Neural progenitor cell (in vitro differentiated cells): ENCODE data around the gene E4F1. TPM values are rescaled to one million over a fixed set of nuclear protein-coding genes. Genes with fewer than 3 reads are reported as not detected.
A peak's percentile ranks its signal among the peaks of the same experiment; 100 is the strongest.

Experiments
- DNase-seq: peaks from one replicate; pipeline ENCODE4 v3.0.0-alpha.2; 2016; ENCODE audit warnings: low spot score
- H2AFZ ChIP-seq: fragments of 200-600 bp; sonication (generic); replicated peaks from 2 replicates; pipeline ENCODE4 v1.6.1; 2016; ENCODE audit warnings: antibody characterized with exemption
- H3F3A ChIP-seq: fragments of 200-600 bp; sonication (generic); 2 replicates; pipeline ENCODE4 v1.6.1; 2016; ENCODE audit warnings: antibody characterized with exemption, low read depth
- H3K27ac ChIP-seq: fragments of 200-600 bp; sonication (generic); 2 replicates; pipeline ENCODE4 v1.5.1; 2016; ENCODE audit warnings: mild to moderate bottlenecking
- H3K27me3 ChIP-seq: fragments of 200-600 bp; sonication (generic); 2 replicates; pipeline ENCODE4 v1.6.1; 2016; ENCODE audit warnings: mild to moderate bottlenecking, moderate library complexity
- H3K36me3 ChIP-seq: fragments of 200-600 bp; sonication (generic); 2 replicates; pipeline ENCODE4 v1.5.1; 2016
- H3K4me1 ChIP-seq: fragments of 200-600 bp; sonication (generic); 2 replicates; pipeline ENCODE4 v1.6.1; 2016; ENCODE audit warnings: mixed run types
- H3K4me2 ChIP-seq: fragments of 200-600 bp; sonication (generic); 2 replicates; pipeline ENCODE4 v1.6.1; 2016
- H3K4me3 ChIP-seq: fragments of 200-600 bp; sonication (generic); 2 replicates; pipeline ENCODE4 v1.5.1; 2016
- H3K79me2 ChIP-seq: fragments of 200-600 bp; sonication (generic); 2 replicates; pipeline ENCODE4 v1.6.1; 2016; ENCODE audit warnings: low read depth
- H3K9ac ChIP-seq: fragments of 200-600 bp; sonication (generic); 2 replicates; pipeline ENCODE4 v1.6.1; 2016
- H3K9me3 ChIP-seq: fragments of 200-600 bp; sonication (generic); 2 replicates; pipeline ENCODE4 v1.5.1; 2016; ENCODE audit warnings: low read depth
- H4K20me1 ChIP-seq: fragments of 200-600 bp; sonication (generic); 2 replicates; pipeline ENCODE4 v1.6.1; 2016; ENCODE audit warnings: low read depth
- H3K27ac Mint-ChIP-seq: 3 replicates; pipeline ENCODE4 v1.8.0; 2021; ENCODE audit warnings: mixed read lengths
- H3K27me3 Mint-ChIP-seq: 2 replicates; pipeline ENCODE4 v1.8.0; 2022; ENCODE audit warnings: low read depth, mild to moderate bottlenecking, inconsistent platforms, moderate library complexity, mixed read lengths; ENCODE audit not compliant: insufficient read depth
- H3K36me3 Mint-ChIP-seq: 3 replicates; pipeline ENCODE4 v1.8.0; 2021; ENCODE audit warnings: mixed read lengths
- H3K4me1 Mint-ChIP-seq: 3 replicates; pipeline ENCODE4 v1.8.0; 2021; ENCODE audit warnings: mixed read lengths
- H3K4me3 Mint-ChIP-seq: 3 replicates; pipeline ENCODE4 v1.8.0; 2021; ENCODE audit warnings: mild to moderate bottlenecking, moderate library complexity, mixed read lengths
- H3K9me3 Mint-ChIP-seq: 3 replicates; pipeline ENCODE4 v1.8.0; 2020; ENCODE audit warnings: mixed read lengths
- CTCF ChIP-seq: fragments of 200-600 bp; sonication (generic); IDR thresholded peaks from 2 replicates; pipeline ENCODE4 v1.5.1; 2017; ENCODE audit warnings: antibody characterized with exemption, mild to moderate bottlenecking
- EZH2 ChIP-seq: fragments of 200-600 bp; sonication (generic); IDR thresholded peaks from 2 replicates; pipeline ENCODE4 v1.6.1; 2017; ENCODE audit warnings: antibody characterized with exemption, mild to moderate bottlenecking, moderate library complexity
- EZH2phosphoT487 ChIP-seq: fragments of 200-600 bp; sonication (generic); IDR thresholded peaks from 2 replicates; pipeline ENCODE4 v1.6.1; 2017; ENCODE audit warnings: antibody characterized with exemption
- total RNA-seq: library from RNA; depleted of rRNA; stranded (reverse); fragments of >200 nt; gene quantifications from 2 replicates; pipeline ENCODE4 v1.2.3, GENCODE V29; 2015; ENCODE audit warnings: low replicate concordance

Gene E4F1
- total RNA-seq, 1 donor from 2014 or later, result 7.4 TPM

- TF ChIP-seq EZH2, result no peak
- TF ChIP-seq CTCF, result no peak
- TF ChIP-seq EZH2phosphoT487, result no peak
- no peaks in the 10 kb centered on the region for H3K36me3 ChIP-seq
- H4K20me1 ChIP-seq, result no peaks in the 10 kb centered on the region
- no peaks in the 10 kb centered on the region for H3K79me2 ChIP-seq
- H3K27ac ChIP-seq, result no peak overlapping the region
- H3F3A ChIP-seq, result no peaks in the 10 kb centered on the region
- Mint-ChIP-seq H3K4me3 (no peak overlapping the region), H3K27ac (no peak overlapping the region), H3K36me3 (no peaks in the 10 kb centered on the region), H3K9me3 (no peaks in the 10 kb centered on the region), H3K27me3 (peaks cover 4% of the 10 kb centered on the region), H3K4me1 (peaks cover 2% of the 10 kb centered on the region)
- no peak for DNase-seq
- H3K4me1 ChIP-seq, result no peaks in the 10 kb centered on the region
- H3K9me3 ChIP-seq, result no peaks in the 10 kb centered on the region
- H3K4me3 ChIP-seq, result no peak overlapping the region
- H3K4me2 ChIP-seq, result no peak overlapping the region
- no peak overlapping the region for H3K9ac ChIP-seq
- H3K27me3 ChIP-seq, result no peaks in the 10 kb centered on the region
- no peak overlapping the region for H2AFZ ChIP-seq
These were observed 52.3 kb downstream of the E4F1 start for GRCh38 chr16:2275476-2276367.

GRCh38 chr16:2276368-2277195 lies 53.2 kb downstream of the E4F1 start:
- Histone ChIP-seq H2AFZ (no peak overlapping the region), H3K9me3 (no peaks in the 10 kb centered on the region), H3K4me3 (no peak overlapping the region), H4K20me1 (no peaks in the 10 kb centered on the region), H3K36me3 (no peaks in the 10 kb centered on the region), H3K27ac (no peak overlapping the region), H3K4me1 (no peaks in the 10 kb centered on the region), H3F3A (no peaks in the 10 kb centered on the region), H3K27me3 (no peaks in the 10 kb centered on the region), H3K9ac (peak overlapping the region; percentile 58), H3K79me2 (no peaks in the 10 kb centered on the region), H3K4me2 (no peak overlapping the region)
- H3K27me3 Mint-ChIP-seq, result peaks cover 2% of the 10 kb centered on the region
- no peak for DNase-seq
- no peak overlapping the region for H3K27ac Mint-ChIP-seq
- H3K36me3 Mint-ChIP-seq, result no peaks in the 10 kb centered on the region
- peaks cover 2% of the 10 kb centered on the region for H3K4me1 Mint-ChIP-seq
- no peak for TF ChIP-seq CTCF
- H3K9me3 Mint-ChIP-seq, result no peaks in the 10 kb centered on the region
- no peak overlapping the region for H3K4me3 Mint-ChIP-seq

GRCh38 chr16:2277466-2278271 lies 54.3 kb downstream of the E4F1 start:
- Histone ChIP-seq H3K79me2 (no peaks in the 10 kb centered on the region), H3K9me3 (no peaks in the 10 kb centered on the region), H3K9ac (no peak overlapping the region), H3K4me1 (no peaks in the 10 kb centered on the region), H3K27ac (no peak overlapping the region), H2AFZ (no peak overlapping the region), H3F3A (no peaks in the 10 kb centered on the region), H3K4me2 (no peak overlapping the region), H3K27me3 (no peaks in the 10 kb centered on the region), H3K4me3 (no peak overlapping the region), H4K20me1 (no peaks in the 10 kb centered on the region), H3K36me3 (no peaks in the 10 kb centered on the region)
- Mint-ChIP-seq H3K27ac (no peak overlapping the region), H3K4me1 (peaks cover 2% of the 10 kb centered on the region), H3K9me3 (no peaks in the 10 kb centered on the region), H3K4me3 (no peak overlapping the region), H3K36me3 (no peaks in the 10 kb centered on the region), H3K27me3 (peaks cover 2% of the 10 kb centered on the region)
- TF ChIP-seq EZH2 (no peak), EZH2phosphoT487 (no peak), CTCF (no peak)
- no peak for DNase-seq
